22Rv1 (cell line): ENCODE results near the gene PLEKHG4B.

Experiments
- H3K27ac ChIP-seq: fragments of 450-650 bp; 2 replicates; pipeline ENCODE4 v1.5.1; 2017
- ZFX ChIP-seq: fragments of 450-650 bp; IDR thresholded peaks from 2 replicates; pipeline ENCODE4 v1.6.1; 2017; ENCODE audit warnings: antibody characterized with exemption, borderline replicate concordance
- TF ChIP-seq, protein P1 (sequence below): fragments of 450-650 bp; IDR thresholded peaks from 2 replicates; pipeline ENCODE4 v1.5.1; 2017; ENCODE audit warnings: mild to moderate bottlenecking

PLEKHG4B gene

DNA sequence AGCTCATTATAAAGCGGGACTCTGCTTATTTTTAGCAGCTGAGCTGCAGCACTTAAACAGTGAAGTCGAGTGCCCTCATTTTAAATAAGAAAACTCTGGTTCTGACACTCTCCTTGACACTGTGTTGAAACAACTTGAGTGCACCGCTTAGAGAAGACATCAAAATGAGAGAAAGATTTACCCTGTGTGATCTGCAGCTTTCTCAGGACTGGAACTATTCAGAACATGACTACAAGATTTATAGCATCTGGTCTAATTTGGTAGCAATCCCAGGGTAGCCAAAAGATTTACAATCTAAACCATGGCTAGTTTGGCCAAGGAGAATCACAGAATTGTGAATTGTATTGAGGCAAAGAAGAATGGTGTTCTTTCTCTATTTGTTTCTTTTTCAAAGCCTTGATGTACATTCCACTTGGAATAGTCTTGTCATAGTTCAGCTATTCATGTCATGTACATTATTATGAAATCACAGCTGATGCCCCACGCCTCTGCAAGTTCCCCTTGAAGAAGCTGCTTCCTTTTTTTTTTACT is 38.7 kb downstream of the PLEKHG4B start:
- H3K27ac ChIP-seq: no peak overlapping the region
- TF ChIP-seq ZFX: no peak
- TF ChIP-seq, protein P1, sequence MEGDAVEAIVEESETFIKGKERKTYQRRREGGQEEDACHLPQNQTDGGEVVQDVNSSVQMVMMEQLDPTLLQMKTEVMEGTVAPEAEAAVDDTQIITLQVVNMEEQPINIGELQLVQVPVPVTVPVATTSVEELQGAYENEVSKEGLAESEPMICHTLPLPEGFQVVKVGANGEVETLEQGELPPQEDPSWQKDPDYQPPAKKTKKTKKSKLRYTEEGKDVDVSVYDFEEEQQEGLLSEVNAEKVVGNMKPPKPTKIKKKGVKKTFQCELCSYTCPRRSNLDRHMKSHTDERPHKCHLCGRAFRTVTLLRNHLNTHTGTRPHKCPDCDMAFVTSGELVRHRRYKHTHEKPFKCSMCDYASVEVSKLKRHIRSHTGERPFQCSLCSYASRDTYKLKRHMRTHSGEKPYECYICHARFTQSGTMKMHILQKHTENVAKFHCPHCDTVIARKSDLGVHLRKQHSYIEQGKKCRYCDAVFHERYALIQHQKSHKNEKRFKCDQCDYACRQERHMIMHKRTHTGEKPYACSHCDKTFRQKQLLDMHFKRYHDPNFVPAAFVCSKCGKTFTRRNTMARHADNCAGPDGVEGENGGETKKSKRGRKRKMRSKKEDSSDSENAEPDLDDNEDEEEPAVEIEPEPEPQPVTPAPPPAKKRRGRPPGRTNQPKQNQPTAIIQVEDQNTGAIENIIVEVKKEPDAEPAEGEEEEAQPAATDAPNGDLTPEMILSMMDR: no peak

DNA sequence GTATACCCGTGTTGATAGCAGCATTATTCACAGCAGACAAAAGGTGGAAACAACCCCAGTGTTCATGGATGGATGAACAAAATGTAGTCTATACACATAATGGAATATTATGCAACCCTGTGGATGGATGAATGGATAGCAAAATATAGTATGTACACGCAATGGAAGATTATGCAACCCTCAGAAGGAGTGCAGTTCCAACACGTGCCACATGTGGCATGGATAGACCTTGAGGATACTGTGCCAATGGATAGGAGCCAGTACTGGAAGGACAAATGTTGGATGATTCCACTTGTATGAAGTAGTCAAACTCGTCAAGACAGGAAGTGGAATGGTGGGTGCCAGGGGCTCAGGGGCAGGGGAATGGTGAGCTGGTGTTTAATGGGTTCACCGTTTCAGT is 44.9 kb downstream of the PLEKHG4B start:
- H3K27ac ChIP-seq: no peak overlapping the region
- TF ChIP-seq, protein P1: peak; percentile 20
- no peak for TF ChIP-seq ZFX

DNA sequence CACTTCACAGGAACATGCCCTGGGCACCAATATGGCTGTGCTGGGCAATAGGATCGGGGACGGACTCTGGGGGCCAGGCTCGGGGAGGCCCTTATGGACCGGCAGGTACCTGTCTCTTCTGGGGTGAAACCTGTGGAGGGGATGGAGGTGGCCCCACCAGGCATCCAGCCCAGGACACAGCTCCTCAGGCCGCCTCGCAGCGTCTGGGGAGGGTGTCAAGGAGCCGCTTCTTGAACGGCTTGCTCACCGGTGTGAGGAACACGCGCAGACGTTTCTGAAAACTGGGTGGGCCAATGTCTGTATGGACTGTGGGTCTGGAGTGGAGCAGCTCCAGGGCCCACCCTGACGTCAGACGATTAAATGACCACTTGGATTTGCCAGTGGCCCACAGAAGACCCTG is 45.8 kb downstream of the PLEKHG4B start:
- TF ChIP-seq, protein P1: no peak
- no peak for TF ChIP-seq ZFX
- no peak overlapping the region for H3K27ac ChIP-seq

DNA sequence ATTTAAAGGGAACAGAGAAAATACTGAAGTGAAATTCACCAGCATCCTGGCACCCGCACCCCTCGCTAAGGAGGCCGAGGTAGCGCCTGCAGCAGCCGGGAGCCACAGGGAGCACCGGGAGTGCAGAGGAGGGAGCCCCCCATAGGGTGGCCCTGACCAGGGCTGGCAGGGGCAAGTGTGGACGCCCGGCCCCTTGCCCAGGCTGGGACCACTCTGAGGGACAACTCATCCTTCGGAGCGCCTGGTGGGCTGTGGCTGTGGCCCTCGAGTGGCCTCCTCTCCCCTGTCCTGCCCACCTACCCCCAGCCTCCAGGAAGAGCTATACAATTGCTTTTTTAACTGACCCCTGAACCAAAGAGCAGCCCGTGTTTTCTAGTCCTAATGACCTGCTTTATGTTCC is 47.0 kb downstream of the PLEKHG4B start:
- H3K27ac ChIP-seq: no peak overlapping the region
- TF ChIP-seq ZFX: no peak
- TF ChIP-seq, protein P1: no peak

DNA sequence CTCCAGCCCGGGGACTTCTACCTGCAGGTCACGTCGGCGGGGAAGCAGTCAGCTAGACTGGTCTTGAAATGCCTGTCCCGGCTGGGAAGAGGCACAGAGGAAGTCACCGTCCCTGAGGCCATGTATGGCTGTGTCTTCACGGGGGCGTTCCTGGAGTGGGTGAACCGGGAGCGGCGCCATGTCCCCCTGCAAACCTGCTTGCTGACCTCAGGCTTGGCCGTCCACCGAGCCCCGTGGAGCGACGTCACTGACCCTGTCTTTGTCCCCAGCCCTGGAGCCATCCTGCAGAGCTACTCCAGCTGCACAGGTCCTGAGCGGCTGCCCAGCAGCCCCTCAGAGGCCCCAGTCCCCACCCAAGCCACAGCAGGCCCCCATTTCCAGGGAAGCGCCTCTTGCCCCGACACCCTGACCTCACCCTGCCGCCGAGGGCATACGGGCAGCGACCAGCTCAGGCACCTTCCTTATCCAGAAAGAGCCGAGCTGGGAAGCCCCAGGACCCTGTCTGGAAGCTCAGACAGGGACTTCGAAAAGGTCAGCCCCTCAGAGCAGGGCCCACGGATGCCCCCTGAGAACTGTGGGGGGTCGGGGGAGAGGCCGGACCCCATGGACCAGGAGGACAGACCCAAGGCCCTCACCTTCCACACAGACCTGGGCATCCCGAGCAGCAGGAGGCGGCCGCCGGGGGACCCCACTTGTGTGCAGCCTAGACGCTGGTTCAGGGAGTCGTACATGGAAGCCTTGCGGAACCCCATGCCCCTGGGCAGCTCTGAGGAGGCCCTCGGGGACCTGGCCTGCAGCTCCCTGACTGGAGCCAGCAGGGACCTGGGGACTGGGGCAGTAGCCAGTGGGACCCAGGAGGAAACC is 47.8 kb downstream of the PLEKHG4B start:
- TF ChIP-seq ZFX: no peak
- TF ChIP-seq, protein P1: no peak
- no peak overlapping the region for H3K27ac ChIP-seq

DNA sequence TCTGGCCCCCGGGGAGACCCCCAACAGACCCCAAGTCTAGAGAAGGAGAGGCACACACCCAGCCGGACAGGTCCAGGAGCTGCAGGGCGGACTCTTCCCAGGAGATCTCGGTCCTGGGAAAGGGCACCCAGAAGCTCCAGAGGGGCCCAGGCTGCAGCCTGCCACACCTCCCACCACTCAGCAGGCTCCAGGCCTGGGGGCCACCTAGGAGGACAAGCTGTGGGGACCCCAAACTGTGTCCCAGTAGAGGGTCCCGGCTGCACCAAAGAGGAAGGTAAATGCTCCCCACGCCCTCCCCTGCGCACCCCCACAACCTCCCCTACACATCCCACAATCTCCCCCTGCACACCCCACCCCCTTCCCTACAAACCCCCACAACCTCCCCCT is 48.5 kb downstream of the PLEKHG4B start:
- TF ChIP-seq, protein P1: no peak
- TF ChIP-seq ZFX: no peak
- no peak overlapping the region for H3K27ac ChIP-seq

DNA sequence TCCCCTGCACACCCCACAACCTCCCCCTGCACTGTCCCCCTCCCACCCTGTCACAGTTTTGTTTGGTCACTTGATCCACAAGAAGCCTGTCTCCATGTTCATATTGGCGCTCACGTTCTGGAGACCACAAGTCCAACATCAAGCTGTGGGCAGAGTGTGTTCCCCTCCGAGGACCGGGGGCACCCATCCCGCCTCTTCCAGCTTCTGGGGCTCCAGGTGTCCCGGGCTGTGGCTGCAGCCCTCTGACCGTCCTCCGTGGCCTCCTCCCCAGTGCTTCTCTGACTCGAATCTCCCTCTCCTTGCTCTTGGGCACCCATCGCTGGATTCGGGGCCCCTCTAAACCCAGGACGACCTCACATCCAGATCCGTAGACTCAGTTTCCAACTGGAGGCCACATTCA is 49.2 kb downstream of the PLEKHG4B start:
- TF ChIP-seq, protein P1: no peak
- no peak for TF ChIP-seq ZFX
- H3K27ac ChIP-seq: no peak overlapping the region
